Stimulated activated CD4-positive, alpha-beta T cell treated with anti-CD3 and anti-CD28 coated beads, TNF-alpha, amount 100 ng/mL, for 24 hours (primary cell): ENCODE data around the gene DGKI.

Experiments used
- DNase-seq, 3 experiments: peaks; one replicate each; pipeline ENCODE4 v3.0.0-alpha.2; 2020; ENCODE audit warnings: low read depth in 3 of 3

Gene DGKI

GRCh38 chr7:137846827-137847567 is at the start of gene DGKI:
TSS of gene DGKI (minus strand) at chr7:137846974.
- DNase-seq: no peak

DNA sequence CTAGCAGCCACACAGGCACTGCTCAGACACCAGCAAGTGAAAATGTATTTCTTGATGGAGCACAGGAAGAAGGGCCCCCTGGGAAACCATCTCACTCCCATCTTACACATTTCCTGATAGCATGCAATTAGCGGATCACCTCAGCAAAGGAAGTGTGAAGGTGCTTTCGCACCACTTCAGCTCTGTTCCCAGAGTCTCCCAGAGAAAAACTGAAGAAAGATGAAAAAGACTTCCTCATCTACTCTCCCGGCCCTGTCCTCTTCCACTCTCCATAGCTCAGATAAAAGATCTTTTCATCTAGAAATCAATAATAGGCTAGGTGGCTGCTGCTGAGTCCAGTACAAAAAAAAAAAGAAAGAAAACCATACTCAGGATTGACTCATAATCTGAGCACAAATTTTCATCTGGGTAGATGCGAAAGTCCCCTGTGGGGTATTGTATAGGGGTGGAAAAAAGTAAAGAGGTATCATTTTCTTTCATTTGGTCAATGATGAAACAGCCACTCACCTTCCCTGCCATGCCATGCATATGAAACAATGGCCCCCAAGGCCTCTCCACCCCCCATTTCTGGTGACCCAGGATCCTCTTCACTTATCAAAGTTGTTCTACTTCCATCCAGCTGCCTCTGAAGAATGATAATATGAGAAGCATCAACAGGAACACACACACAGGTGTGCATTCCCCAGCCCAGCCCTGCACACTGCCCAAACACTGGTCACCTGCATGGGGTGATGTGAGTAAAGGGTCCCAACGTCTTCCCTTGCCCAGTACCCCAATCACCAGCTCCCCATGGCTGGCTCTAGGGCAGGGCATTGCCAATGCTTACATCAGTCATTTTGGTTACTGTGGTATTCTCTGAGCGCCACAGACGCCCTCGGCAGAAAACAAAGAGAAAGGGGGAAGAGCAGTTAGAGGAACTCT is 48.8 kb upstream of the DGKI start:
- peak in 1 of 3 experiments; percentile 25 for DNase-seq

- no peak for DNase-seq
These were observed 46.5 kb upstream of the DGKI start for GRCh38 chr7:137893143-137893742.

DNA sequence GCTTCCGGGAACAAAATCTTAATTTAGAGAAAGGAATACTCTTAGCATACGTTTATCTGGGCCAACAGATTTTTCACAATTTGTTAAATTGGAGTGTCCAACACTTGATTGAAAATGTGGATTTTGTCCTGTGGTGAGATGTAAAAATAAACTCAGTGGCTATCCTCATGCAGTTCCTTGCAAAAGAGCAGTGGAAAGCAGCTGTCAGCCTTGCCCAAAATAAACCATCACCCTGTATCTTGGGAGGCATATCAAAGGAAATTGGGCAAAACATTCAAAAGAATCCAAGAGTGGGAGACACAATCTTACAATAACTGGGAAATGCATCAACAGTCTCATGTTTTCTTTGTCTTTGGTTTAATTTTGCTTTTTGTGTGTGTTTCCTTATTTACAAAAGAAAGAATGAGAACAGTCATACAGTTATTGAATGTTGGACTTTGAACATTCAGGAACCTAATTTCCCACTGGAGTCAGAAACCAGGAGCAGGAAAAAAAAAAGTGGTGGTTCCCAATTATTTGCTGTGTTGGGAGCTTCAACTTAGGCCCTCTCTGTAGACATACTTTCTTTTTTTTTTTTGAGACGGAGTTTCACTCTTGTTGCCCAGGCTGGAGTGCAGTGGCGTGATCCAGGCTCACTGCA is 44.4 kb upstream of the DGKI start:
- no peak for DNase-seq

GRCh38 chr7:137890449-137890921 is 43.7 kb upstream of the DGKI start:
- no peak for DNase-seq

DNA sequence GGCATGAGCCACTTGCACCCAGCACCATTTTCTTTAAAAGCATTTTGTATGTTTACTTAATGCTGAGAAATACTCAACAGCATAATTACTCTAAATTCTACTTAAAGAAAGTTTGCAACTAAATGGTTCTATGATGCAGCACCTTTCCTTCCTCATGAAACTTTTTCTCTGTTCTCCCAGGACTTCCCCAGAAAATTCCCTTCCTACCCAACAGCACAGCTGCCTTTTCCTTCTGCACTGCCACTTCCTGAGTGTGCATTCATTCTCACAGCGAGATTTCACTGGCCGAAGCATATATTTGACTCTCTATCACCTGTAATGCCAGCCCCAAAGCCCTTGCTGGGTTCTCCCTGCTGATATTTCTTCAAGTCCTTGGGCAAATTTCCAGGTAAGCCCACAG is 41.5 kb upstream of the DGKI start:
- DNase-seq: no peak

GRCh38 chr7:137886746-137887145 is 40.0 kb upstream of the DGKI start:
- DNase-seq: no peak

DNA sequence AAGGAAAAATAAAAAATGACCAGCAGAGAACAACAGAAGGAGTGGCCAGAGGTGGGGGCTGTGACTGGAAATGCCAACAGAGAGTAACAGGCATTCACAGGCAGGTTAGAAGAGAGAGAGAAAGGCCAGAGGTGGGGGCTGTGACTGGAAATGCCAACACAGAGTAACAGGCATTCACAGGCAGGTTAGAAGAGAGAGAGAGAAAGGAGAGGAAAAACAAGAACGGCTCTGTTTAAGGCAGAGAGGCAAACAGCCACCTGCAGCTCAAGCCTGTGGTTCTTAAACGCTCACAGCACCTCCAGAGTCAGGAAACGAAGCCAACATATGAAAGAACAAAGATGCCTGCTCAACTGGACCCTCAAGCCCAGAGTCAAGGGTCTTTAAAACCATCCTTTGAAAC is 39.5 kb upstream of the DGKI start:
- DNase-seq: no peak

DNA sequence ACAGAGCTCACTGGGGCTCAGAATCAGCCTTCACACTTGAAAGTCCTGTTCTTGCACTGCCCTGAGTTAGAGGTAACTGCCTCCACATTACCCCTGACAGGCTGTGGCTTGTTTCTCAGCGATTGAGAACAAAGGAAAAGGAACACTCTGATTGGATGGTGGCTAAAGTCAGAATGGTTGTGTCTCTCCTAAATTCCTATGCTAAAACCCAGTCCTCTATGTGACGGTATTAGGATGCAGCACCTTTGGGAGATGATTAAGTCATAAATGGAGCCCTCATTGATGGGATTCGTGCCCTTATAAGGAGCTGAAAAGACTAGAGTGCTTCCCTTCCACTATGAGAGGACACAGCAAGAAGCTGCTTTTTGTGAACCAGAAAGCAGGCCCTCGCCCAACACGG is 38.9 kb upstream of the DGKI start:
- no peak for DNase-seq

- DNase-seq: no peak
These were observed 36.0 kb upstream of the DGKI start for GRCh38 chr7:137882806-137883205.

DNA sequence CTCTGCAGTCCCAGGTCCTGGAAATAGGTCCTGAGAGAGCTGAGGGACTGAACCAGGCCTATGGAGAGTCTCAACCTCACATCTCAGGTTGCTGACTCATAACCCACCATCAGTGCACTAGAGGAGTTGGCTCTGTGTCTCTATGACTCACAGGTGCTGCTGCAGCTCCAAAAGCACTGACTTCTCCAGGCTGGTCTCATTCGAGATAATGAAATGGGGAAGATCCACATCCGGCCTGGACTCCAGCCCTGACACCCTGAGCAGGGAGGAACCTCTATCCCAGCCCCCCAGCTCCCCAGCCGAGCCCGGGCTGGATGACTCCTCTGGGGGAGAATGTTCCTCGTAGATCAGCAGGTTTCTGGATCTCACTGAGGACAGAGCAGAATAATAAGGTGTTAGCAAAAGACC is 35.5 kb upstream of the DGKI start:
- no peak for DNase-seq

- DNase-seq: no peak
These were observed 35.0 kb upstream of the DGKI start for GRCh38 chr7:137881607-137882260.

DNA sequence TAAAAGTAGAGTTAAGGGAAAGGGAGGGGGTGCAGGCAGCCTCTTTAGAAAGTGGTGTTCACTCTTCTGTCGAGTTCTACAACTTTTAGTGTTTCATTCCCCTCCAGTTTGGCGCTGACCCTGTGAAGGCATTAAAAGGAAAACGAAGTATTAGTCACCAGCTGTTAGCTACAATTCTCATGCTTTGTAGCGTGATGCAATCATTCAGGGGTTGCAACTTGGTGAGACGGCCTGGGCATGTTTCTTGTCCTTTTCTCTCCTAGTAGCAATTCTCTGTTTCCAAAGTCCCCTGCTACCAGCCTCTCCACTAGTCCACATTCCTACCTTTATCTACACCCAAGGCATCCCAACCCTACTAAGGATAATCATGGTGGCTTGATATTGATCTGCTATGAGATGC is 33.7 kb upstream of the DGKI start:
- DNase-seq: no peak

DNA sequence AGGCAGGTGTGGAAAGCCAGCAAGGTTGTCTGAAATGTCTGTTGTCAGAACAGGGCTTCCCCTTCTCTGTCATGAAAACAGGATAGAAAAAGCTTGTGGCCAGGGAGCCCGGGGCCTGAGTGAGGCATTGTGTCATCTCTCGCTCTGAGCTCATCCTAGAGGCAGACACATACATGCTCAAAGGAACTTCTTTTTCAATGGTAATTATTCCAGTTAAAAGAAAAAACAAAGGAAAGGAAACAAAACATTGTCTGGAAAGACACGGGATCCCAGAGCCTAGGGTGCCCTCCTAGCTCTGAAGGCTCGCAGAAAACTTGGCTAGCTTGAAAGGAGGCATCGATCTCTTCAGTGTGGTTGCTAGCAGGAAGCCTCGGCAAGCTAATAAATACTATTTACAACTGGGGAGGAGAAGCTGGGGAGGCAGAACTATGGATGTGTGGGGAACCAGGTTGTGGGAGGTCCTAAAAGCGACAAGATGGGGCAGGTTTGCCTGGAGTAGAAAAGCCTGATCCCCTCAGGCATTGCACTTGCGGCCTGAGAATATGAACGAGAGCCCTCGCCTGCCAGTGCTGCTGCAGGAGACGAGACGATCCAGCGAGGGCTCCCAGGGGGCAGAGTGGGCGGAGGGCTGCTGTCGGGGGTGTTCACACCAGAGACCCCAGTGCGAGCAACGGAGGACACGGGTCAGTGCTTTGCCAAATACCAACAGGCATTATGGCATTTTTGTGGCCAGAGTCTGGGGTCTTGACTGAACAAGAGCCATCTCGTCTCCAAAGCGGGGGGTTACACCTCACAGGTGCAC is 32.8 kb upstream of the DGKI start:
- no peak for DNase-seq

GRCh38 chr7:137878333-137878961 is 31.7 kb upstream of the DGKI start:
- no peak for DNase-seq

DNA sequence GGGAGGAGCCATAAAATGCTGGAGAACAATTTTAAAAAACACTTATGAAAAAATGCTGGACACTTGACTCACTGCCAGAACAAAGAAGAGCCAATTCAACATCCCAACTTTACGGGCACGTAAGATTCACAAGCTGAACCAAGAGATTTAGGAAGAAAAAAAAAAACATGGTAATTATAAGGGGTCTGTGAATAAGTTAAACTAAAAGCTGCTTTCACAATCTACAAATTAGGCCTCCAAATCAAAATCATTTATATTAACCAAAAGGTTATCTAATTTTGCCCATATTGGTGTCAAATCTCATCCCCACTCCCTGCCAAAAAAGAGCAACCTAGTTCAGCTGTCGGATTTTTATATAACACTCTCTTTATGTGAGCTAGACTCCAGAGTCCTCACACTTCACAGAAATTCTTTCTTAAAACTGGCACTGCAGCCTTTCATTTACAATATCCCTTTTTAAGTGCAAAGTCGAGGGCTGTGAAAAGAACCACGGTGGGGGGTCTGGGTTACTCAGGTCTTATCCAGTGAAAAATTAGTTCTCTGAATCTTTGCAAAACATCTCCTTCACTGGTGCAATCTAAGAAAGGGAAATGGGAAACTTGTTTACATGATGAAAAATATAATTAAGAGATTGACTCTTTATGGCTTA is 30.4 kb upstream of the DGKI start:
- no peak for DNase-seq

DNA sequence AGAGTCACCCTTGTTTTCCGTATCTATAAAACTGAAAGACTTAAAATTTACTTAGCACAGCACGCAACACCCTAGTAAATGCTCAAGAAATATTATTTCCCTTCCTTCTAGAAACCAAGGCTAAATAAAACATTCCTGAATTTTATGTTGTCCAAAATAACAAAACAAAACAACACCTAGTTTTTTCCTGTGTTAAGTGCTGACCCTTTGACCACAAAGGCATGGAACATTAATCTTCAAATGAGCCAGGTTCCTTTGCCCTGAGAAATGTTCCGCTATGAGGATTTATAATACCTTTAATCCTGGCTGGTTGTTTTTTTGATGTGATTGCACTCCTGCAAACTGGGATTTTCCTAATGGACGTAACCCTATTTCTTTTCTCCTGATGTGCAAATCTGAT is 29.0 kb upstream of the DGKI start:
- no peak for DNase-seq

DNA sequence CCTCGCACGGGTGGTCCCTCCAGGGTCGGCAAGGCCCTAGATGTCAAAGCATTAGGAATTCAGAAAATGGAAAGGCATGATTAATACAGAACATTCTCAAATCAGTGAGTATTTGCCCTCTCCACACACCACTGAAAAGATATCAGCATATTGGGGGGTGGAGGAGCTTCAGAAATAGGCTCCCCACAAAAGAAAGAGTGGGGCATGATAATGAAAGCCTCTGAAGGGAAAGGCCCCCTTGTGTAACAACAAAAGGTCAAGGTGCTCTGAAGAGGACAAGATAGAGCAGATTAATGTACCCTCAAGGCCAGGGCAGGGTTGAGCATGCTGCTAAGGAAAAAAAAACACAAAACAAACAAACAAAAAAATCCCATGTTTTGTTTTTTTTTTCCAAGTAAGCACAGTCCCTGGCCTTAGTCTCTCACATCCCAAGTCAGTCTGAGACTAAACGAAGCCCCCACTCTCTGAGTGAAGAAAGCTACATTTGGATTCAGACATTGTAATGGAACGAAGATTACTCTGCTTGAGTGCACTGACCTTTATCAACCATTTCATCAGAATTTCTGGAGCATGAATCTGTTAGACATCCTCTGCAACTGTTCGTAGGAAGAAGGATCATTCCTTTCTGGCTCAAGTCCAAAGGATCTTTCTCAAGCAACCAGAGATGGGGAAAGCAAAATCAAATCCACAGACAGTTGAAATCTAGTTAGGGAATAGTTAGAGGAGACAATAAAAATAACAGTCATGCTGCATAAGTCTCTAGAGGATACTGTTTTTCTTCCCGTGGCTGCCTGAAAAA is 27.4 kb upstream of the DGKI start:
- no peak for DNase-seq

GRCh38 chr7:137873524-137873923 is 26.8 kb upstream of the DGKI start:
- DNase-seq: no peak
